Osteocyte (in vitro differentiated cells): Measurements from ENCODE around the gene RNPEPL1. TPM values are rescaled to one million over a fixed set of nuclear protein-coding genes. Genes with fewer than 3 reads are reported as not detected.

ENCODE experiments used
- DNase-seq: peaks from one replicate; pipeline ENCODE4 v3.0.0; 2021; ENCODE audit warnings: mixed read lengths; ENCODE audit not compliant: unreplicated experiment; ENCODE audit errors: extremely low spot score
- H3K27ac Mint-ChIP-seq: one replicate; pipeline ENCODE4 v1.8.0; 2021; ENCODE audit warnings: mild to moderate bottlenecking, mixed read lengths; ENCODE audit not compliant: unreplicated experiment
- H3K27me3 Mint-ChIP-seq: one replicate; pipeline ENCODE4 v1.8.0; 2021; ENCODE audit warnings: mixed read lengths; ENCODE audit not compliant: unreplicated experiment
- H3K36me3 Mint-ChIP-seq: one replicate; pipeline ENCODE4 v1.8.0; 2021; ENCODE audit warnings: mixed read lengths; ENCODE audit not compliant: unreplicated experiment
- H3K4me1 Mint-ChIP-seq: one replicate; pipeline ENCODE4 v1.8.0; 2021; ENCODE audit warnings: mixed read lengths; ENCODE audit not compliant: unreplicated experiment
- H3K4me3 Mint-ChIP-seq: one replicate; pipeline ENCODE4 v1.8.0; 2021; ENCODE audit warnings: mild to moderate bottlenecking, moderate library complexity, mixed read lengths; ENCODE audit not compliant: unreplicated experiment
- H3K9me3 Mint-ChIP-seq: one replicate; pipeline ENCODE4 v1.8.0; 2021; ENCODE audit warnings: mixed read lengths; ENCODE audit not compliant: unreplicated experiment
- CTCF ChIP-seq: fragments of 200-600 bp; sonication (generic); IDR thresholded peaks from 2 replicates; pipeline ENCODE4 v1.5.0; 2021; ENCODE audit warnings: antibody characterized with exemption, mild to moderate bottlenecking, moderate library complexity
- total RNA-seq: library from RNA; stranded (reverse); gene quantifications from 2 replicates; pipeline ENCODE4 v1.2.1, GENCODE V29; 2021

RNPEPL1 gene
- total RNA-seq, 1 donor from 2014 or later: 56.5 TPM

- Mint-ChIP-seq H3K4me1 (no peaks in the 10 kb centered on the region), H3K27me3 (no peaks in the 10 kb centered on the region), H3K36me3 (peaks cover 36% of the 10 kb centered on the region), H3K4me3 (no peak overlapping the region), H3K27ac (no peak overlapping the region), H3K9me3 (peaks cover 4% of the 10 kb centered on the region)
- DNase-seq: no peak
- TF ChIP-seq CTCF: no peak
Measured at GRCh38 chr2:240539906-240540305, 28.4 kb upstream of the RNPEPL1 start.

GRCh38 chr2:240551288-240551687 lies 17.0 kb upstream of the RNPEPL1 start:
- Mint-ChIP-seq H3K4me3 (no peak overlapping the region), H3K9me3 (no peaks in the 10 kb centered on the region), H3K27me3 (no peaks in the 10 kb centered on the region), H3K36me3 (peaks cover 15% of the 10 kb centered on the region), H3K4me1 (no peaks in the 10 kb centered on the region), H3K27ac (no peak overlapping the region)
- TF ChIP-seq CTCF: no peak
- no peak for DNase-seq

GRCh38 chr2:240551811-240552210 lies 16.5 kb upstream of the RNPEPL1 start:
- H3K36me3 Mint-ChIP-seq: peaks cover 15% of the 10 kb centered on the region
- no peak for DNase-seq
- H3K27me3 Mint-ChIP-seq: no peaks in the 10 kb centered on the region
- no peak overlapping the region for H3K4me3 Mint-ChIP-seq
- no peaks in the 10 kb centered on the region for H3K9me3 Mint-ChIP-seq
- no peak overlapping the region for H3K27ac Mint-ChIP-seq
- no peak for TF ChIP-seq CTCF
- peaks cover 4% of the 10 kb centered on the region for H3K4me1 Mint-ChIP-seq

DNA sequence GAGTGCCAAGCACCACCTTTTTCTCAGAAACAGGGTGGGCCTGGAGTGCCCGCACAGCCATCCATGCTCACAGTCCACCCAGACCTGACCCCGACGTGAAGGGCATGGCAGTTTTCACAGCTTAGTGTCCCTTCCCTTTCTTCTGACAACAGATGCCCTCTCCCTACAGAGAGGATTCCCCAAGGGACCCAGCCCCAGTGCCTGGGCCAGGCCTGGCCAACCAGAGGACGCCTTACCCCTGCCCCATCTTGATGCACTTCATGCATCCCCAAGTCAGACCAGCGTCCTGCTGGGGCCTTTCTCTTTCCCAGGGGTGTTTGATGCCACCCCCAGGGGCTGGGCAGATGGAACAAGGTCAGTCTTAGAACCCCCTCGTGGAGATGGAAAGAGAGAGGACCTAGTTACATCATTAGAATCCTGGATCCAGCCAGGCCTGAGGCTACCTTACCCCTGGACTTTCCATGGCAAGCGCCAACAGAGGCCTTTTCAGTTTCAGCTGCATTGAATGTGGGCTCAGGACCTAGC lies 14.3 kb upstream of the RNPEPL1 start:
- Mint-ChIP-seq H3K4me3 (no peak overlapping the region), H3K36me3 (peaks cover 13% of the 10 kb centered on the region), H3K27ac (no peak overlapping the region), H3K9me3 (no peaks in the 10 kb centered on the region), H3K4me1 (peaks cover 12% of the 10 kb centered on the region), H3K27me3 (no peaks in the 10 kb centered on the region)
- DNase-seq: no peak
- TF ChIP-seq CTCF: no peak

DNA sequence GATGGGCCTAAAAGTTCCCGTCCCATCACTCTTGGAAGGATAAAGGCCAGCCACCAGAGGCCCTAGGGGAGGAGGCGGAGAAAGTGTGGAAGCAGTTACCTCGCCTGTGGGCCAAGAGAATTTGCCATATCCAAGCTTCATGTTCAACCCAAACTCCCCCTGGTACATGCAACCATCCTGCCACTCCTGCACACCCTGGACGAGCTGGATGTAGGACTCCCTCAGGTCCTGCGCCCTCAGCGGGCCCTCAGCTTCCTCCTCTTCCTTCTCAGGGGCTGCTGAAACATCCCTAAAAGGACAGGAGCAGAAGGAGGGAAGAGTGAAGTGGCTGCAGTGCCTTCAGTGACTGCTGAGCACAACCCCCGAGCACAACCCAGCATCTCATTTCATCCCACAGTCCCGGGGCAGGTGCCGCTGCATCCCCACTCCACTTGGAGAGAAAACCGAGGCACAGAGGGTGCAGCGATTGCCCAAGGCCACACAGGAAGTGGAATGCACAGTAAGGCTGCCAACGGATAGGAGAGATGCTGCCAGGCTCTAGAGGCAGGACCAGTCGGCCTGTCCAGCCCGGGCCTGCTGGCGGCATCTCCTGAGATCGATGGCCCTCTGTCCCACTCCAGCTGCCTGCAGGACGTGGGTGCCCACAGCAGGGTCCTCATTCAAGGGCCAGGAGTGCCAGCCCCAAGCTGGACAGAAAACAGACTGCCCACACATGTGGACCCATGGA lies 13.4 kb upstream of the RNPEPL1 start:
- no peak for TF ChIP-seq CTCF
- H3K4me1 Mint-ChIP-seq: peaks cover 20% of the 10 kb centered on the region

More for the DNA sequence above, 13.4 kb upstream of the RNPEPL1 start:
- peaks cover 13% of the 10 kb centered on the region for H3K36me3 Mint-ChIP-seq
- DNase-seq: no peak
- H3K27ac Mint-ChIP-seq: no peak overlapping the region
- no peaks in the 10 kb centered on the region for H3K27me3 Mint-ChIP-seq
- H3K9me3 Mint-ChIP-seq: no peaks in the 10 kb centered on the region
- H3K4me3 Mint-ChIP-seq: no peak overlapping the region
